Measurements from ENCODE around the gene HOXA13.

Gene HOXA13

DNA sequence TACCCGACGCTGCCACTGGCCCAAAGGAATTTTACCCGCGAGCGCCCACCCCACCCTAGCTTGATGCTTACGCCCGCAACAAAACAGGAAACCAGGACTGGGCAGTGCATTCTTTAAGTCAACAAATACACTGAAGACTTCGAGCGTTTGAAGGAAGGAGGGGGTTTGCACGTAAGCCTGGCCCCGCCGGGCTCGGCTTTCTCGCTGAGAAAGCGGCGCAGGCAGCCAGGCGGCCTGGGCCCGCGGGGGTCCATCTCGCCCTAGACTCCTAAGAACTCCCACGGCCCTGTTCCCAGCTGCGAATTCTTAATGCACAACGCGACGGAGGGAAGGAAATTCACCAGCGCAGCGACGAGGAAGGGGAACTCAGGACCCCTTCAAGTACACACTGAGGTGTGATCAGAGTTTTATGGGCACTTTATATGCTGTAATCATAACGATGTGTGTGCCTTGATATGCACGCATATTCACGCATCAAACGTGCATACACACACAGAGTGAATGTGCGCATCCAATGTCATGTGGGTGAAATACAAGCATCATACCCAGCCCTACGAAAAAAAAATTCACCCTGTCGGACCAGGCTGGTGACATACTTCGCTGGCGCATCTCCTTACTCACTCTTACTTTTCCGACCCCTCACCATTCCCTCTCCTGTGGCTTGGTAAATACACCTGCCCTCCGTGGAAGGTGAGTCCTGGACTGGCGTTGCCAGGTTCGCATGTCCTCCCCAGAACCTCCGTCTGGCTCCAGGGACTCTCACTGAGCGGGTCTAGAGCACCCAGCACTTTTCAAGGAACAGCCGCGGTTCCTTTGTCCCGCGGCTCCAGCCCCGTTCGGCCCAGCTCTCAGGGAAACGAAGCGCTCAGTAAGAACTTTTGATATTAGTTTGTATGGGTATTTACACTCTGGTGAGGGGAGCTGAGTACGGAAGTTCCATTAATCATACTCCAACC lies 5.7 kb upstream of the HOXA13 start:
- no peak overlapping the region for H3K9ac ChIP-seq (ENCODE audit: low read depth in 1 of 2, low read length in 2 of 2)
- no peak overlapping the region for H3K4me3 ChIP-seq (ENCODE audit: low read depth in 1 of 2, low read length in 2 of 2)
- no peaks in the 10 kb centered on the region for H3K9me3 ChIP-seq (ENCODE audit: control insufficient read depth in 1 of 2, low read length in 2 of 2)
- H3K27ac ChIP-seq (ENCODE audit: low read depth, low read length): no peak overlapping the region
- peaks cover 94 to 99% of the 10 kb centered on the region in 2 donors for H3K27me3 ChIP-seq (ENCODE audit: control insufficient read depth in 1 of 2, insufficient read depth in 2 of 2, low read length in 2 of 2)
- peaks cover 17 to 20% of the 10 kb centered on the region in 2 donors for H3K4me1 ChIP-seq (ENCODE audit: control insufficient read depth in 1 of 2, insufficient read depth in 2 of 2, low read length in 2 of 2)
- no peaks in the 10 kb centered on the region for H3K36me3 ChIP-seq (ENCODE audit: control insufficient read depth in 1 of 2, insufficient read depth in 2 of 2, low read length in 2 of 2)

DNA sequence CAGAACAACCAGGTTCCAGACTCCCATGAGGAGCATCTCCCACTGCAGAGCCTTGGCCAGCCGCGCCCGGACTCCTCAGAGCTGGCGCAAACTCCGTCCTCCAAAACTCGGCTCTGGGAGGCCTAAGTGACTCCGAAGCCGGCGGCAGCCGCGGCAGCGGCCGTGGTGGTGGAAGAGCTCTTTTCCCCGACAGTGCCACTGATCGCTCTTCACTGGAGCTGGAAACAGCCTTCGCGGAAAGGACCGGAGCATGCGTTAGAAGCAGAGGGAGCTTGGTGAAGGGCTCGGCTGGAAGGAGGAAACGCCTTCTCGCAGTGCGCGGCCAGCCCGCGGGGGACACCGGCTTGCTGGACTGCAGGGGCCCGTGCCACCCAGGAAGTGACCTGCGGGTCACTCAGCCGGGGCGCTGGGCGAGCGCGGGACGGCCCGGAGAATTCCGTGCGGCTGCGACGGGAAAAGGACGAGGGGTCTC lies 5.0 kb upstream of the HOXA13 start:
- Histone ChIP-seq H3K27ac (ENCODE audit: low read depth, low read length) (no peak overlapping the region), H3K27me3 (ENCODE audit: control insufficient read depth in 1 of 2, insufficient read depth in 2 of 2, low read length in 2 of 2) (peaks cover 91 to 97% of the 10 kb centered on the region in 2 donors), H3K9ac (ENCODE audit: low read depth in 1 of 2, low read length in 2 of 2) (no peak overlapping the region), H3K9me3 (ENCODE audit: control insufficient read depth in 1 of 2, low read length in 2 of 2) (no peaks in the 10 kb centered on the region), H3K36me3 (ENCODE audit: control insufficient read depth in 1 of 2, insufficient read depth in 2 of 2, low read length in 2 of 2) (no peaks in the 10 kb centered on the region), H3K4me3 (ENCODE audit: low read depth in 1 of 2, low read length in 2 of 2) (no peak overlapping the region), H3K4me1 (ENCODE audit: control insufficient read depth in 1 of 2, insufficient read depth in 2 of 2, low read length in 2 of 2) (peaks cover 16 to 17% of the 10 kb centered on the region in 2 donors)

DNA sequence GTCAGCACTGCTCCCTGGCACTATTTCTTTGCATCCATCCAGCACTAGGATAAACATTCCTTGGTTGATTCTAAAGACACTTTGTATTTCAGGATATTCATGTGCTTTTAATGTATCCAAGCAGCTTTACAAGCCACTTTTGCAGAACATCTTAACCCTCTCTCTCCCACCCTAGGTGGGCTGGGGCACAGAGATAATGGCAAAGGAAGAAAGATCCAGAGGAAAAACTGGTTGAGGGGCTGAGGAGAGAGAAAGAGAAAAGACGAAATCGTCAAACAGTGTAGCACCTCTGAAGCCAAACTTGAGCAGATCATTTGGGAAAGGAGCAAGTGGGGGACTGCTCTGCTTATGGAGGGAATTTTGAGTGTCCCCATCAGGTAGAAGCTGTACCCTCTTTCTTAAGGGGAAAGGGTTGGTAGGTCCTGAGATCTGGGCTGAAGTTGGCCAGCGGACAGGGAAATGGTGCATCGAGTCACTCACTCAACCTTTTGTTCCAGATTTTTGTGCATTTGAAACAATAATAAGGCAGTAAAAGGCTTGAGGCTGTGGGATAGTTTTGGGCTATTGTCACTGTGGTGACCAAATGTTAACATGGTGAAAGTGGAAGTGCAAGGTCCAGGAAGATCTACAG lies 4.2 kb upstream of the HOXA13 start:
- Histone ChIP-seq H3K4me3 (ENCODE audit: low read depth in 1 of 2, low read length in 2 of 2) (no peak overlapping the region), H3K27me3 (ENCODE audit: control insufficient read depth in 1 of 2, insufficient read depth in 2 of 2, low read length in 2 of 2) (peaks cover 88 to 92% of the 10 kb centered on the region in 2 donors), H3K27ac (ENCODE audit: low read depth, low read length) (no peak overlapping the region), H3K9me3 (ENCODE audit: control insufficient read depth in 1 of 2, low read length in 2 of 2) (no peaks in the 10 kb centered on the region), H3K4me1 (ENCODE audit: control insufficient read depth in 1 of 2, insufficient read depth in 2 of 2, low read length in 2 of 2) (peaks cover 15 to 16% of the 10 kb centered on the region in 2 donors), H3K36me3 (ENCODE audit: control insufficient read depth in 1 of 2, insufficient read depth in 2 of 2, low read length in 2 of 2) (no peaks in the 10 kb centered on the region), H3K9ac (ENCODE audit: low read depth in 1 of 2, low read length in 2 of 2) (no peak overlapping the region)

DNA sequence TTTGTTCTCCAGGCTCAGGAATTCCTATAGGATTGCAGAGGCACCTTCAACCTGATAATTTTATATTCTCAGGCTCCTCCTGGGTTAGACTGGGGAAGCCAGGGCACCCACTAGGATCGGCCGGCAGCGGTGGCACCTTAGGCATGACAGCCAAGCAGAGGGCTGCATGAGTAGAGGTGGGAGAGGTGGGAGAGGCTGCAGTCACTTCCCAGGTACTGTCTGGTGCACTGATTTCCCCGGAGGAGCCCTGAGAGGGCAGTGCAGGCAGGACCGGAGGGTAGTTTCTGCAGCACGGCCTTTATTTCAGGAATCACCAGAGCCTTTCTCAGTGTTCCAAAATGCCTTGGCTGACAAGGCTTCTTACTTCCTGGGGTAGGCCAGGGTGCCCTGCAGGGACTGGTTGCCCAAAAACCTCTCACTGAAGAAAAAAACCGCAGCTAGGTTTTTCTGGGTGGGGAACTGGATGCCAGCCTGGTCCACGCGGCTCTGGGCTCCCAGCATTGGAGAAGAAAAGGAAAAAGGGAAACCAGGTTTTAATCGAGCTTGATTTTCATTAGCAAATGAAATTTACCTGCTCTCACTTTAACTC lies 3.6 kb upstream of the HOXA13 start:
- Histone ChIP-seq H3K36me3 (ENCODE audit: control insufficient read depth in 1 of 2, insufficient read depth in 2 of 2, low read length in 2 of 2) (no peaks in the 10 kb centered on the region), H3K4me1 (ENCODE audit: control insufficient read depth in 1 of 2, insufficient read depth in 2 of 2, low read length in 2 of 2) (peaks cover 15 to 16% of the 10 kb centered on the region in 2 donors), H3K4me3 (ENCODE audit: low read depth in 1 of 2, low read length in 2 of 2) (no peak overlapping the region), H3K27ac (ENCODE audit: low read depth, low read length) (no peak overlapping the region), H3K27me3 (ENCODE audit: control insufficient read depth in 1 of 2, insufficient read depth in 2 of 2, low read length in 2 of 2) (peaks cover 88 to 92% of the 10 kb centered on the region in 2 donors), H3K9ac (ENCODE audit: low read depth in 1 of 2, low read length in 2 of 2) (no peak overlapping the region), H3K9me3 (ENCODE audit: control insufficient read depth in 1 of 2, low read length in 2 of 2) (no peaks in the 10 kb centered on the region)

GRCh38 chr7:27202862-27203134 lies 2.9 kb upstream of the HOXA13 start:
- Histone ChIP-seq H3K36me3 (ENCODE audit: control insufficient read depth in 1 of 2, insufficient read depth in 2 of 2, low read length in 2 of 2) (no peaks in the 10 kb centered on the region), H3K4me1 (ENCODE audit: control insufficient read depth in 1 of 2, insufficient read depth in 2 of 2, low read length in 2 of 2) (peaks cover 15 to 16% of the 10 kb centered on the region in 2 donors), H3K9ac (ENCODE audit: low read depth in 1 of 2, low read length in 2 of 2) (no peak overlapping the region), H3K9me3 (ENCODE audit: control insufficient read depth in 1 of 2, low read length in 2 of 2) (no peaks in the 10 kb centered on the region), H3K27me3 (ENCODE audit: control insufficient read depth in 1 of 2, insufficient read depth in 2 of 2, low read length in 2 of 2) (peaks cover 89 to 92% of the 10 kb centered on the region in 2 donors), H3K4me3 (ENCODE audit: low read depth in 1 of 2, low read length in 2 of 2) (no peak overlapping the region), H3K27ac (ENCODE audit: low read depth, low read length) (no peak overlapping the region)

- Histone ChIP-seq H3K9ac (ENCODE audit: low read depth in 1 of 2, low read length in 2 of 2) (no peak overlapping the region), H3K4me1 (ENCODE audit: control insufficient read depth in 1 of 2, insufficient read depth in 2 of 2, low read length in 2 of 2) (peaks cover 15 to 16% of the 10 kb centered on the region in 2 donors), H3K36me3 (ENCODE audit: control insufficient read depth in 1 of 2, insufficient read depth in 2 of 2, low read length in 2 of 2) (no peaks in the 10 kb centered on the region), H3K27ac (ENCODE audit: low read depth, low read length) (no peak overlapping the region), H3K4me3 (ENCODE audit: low read depth in 1 of 2, low read length in 2 of 2) (no peak overlapping the region), H3K9me3 (ENCODE audit: control insufficient read depth in 1 of 2, low read length in 2 of 2) (no peaks in the 10 kb centered on the region), H3K27me3 (ENCODE audit: control insufficient read depth in 1 of 2, insufficient read depth in 2 of 2, low read length in 2 of 2) (peaks cover 90 to 92% of the 10 kb centered on the region in 2 donors)
These were observed 2.3 kb upstream of the HOXA13 start for GRCh38 chr7:27202018-27202861.

DNA sequence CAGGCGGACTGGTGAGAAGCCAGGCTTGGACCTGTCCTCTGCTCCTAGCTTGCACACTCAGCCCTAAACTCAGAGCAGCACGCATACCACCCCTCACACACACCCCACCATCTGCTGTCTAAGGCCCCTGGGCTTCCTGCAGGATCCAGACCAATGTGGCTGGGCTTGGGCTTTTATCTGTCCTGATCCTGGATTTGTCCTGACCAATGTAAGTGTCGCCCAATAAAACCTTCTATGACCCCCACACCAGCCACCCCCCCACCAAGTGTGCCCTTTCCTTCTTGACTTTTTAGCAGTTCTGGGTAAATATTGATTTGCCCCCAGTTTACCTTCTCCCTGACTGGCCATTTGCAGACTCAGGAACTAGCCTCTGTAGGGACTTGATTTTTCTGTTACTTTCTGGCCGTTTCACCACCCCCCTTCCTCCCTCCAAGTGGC lies 1.7 kb upstream of the HOXA13 start:
- Histone ChIP-seq H3K27ac (ENCODE audit: low read depth, low read length) (no peak overlapping the region), H3K4me3 (ENCODE audit: low read depth in 1 of 2, low read length in 2 of 2) (peak overlapping the region in 1 of 2 donors; percentile 61), H3K9ac (ENCODE audit: low read depth in 1 of 2, low read length in 2 of 2) (no peak overlapping the region), H3K27me3 (ENCODE audit: control insufficient read depth in 1 of 2, insufficient read depth in 2 of 2, low read length in 2 of 2) (peaks cover 87 to 92% of the 10 kb centered on the region in 2 donors), H3K9me3 (ENCODE audit: control insufficient read depth in 1 of 2, low read length in 2 of 2) (no peaks in the 10 kb centered on the region), H3K36me3 (ENCODE audit: control insufficient read depth in 1 of 2, insufficient read depth in 2 of 2, low read length in 2 of 2) (no peaks in the 10 kb centered on the region), H3K4me1 (ENCODE audit: control insufficient read depth in 1 of 2, insufficient read depth in 2 of 2, low read length in 2 of 2) (peaks cover 15 to 16% of the 10 kb centered on the region in 2 donors)

- no peaks in the 10 kb centered on the region for H3K36me3 ChIP-seq (ENCODE audit: control insufficient read depth in 1 of 2, insufficient read depth in 2 of 2, low read length in 2 of 2)
- H3K27ac ChIP-seq (ENCODE audit: low read depth, low read length): no peak overlapping the region
- no peaks in the 10 kb centered on the region for H3K9me3 ChIP-seq (ENCODE audit: control insufficient read depth in 1 of 2, low read length in 2 of 2)
- peaks cover 82 to 91% of the 10 kb centered on the region in 2 donors for H3K27me3 ChIP-seq (ENCODE audit: control insufficient read depth in 1 of 2, insufficient read depth in 2 of 2, low read length in 2 of 2)
- no peak overlapping the region for H3K9ac ChIP-seq (ENCODE audit: low read depth in 1 of 2, low read length in 2 of 2)
- H3K4me1 ChIP-seq (ENCODE audit: control insufficient read depth in 1 of 2, insufficient read depth in 2 of 2, low read length in 2 of 2): peaks cover 15 to 16% of the 10 kb centered on the region in 2 donors
- H3K4me3 ChIP-seq (ENCODE audit: low read depth in 1 of 2, low read length in 2 of 2): peak overlapping the region; percentile 39 to 63
These were observed 1.1 kb upstream of the HOXA13 start for GRCh38 chr7:27200761-27201579.
